Bronchial epithelial cell (primary cell): ENCODE results near the gene EXOC6. TPM values are rescaled to one million over a fixed set of nuclear protein-coding genes. Genes with fewer than 3 reads are reported as not detected.

Experiments
- DNase-seq: peaks from one replicate; pipeline ENCODE4 v3.0.0-alpha.2; 2010; ENCODE audit warnings: low read depth
- FAIRE-seq: peaks from 2 replicates; lab custom pipeline; 2011; peaks lifted over from hg19 to GRCh38; lab: Jason Lieb, UNC
- H3K27me3 ChIP-seq: 2 replicates; pipeline ENCODE4 v1.5.1; 2011; ENCODE audit warnings: low read length; ENCODE audit not compliant: control insufficient read depth, insufficient read depth
- H3K36me3 ChIP-seq: 2 replicates; pipeline ENCODE4 v1.5.1; 2011; ENCODE audit warnings: low read length; ENCODE audit not compliant: control insufficient read depth, insufficient read depth
- H3K4me3 ChIP-seq: 2 replicates; pipeline ENCODE4 v1.5.1; 2011; ENCODE audit warnings: mild to moderate bottlenecking, low read depth, low read length, control low read depth
- CTCF ChIP-seq: IDR thresholded peaks from 2 replicates; pipeline ENCODE4 v1.5.1; 2011; ENCODE audit warnings: mild to moderate bottlenecking, moderate library complexity, low read length, control low read depth, inconsistent platforms; ENCODE audit not compliant: insufficient read depth, severe bottlenecking
- total RNA-seq: library from RNA; depleted of rRNA; stranded (reverse); fragments of >200 nt; gene quantifications from 2 replicates; pipeline ENCODE4 v1.2.1, GENCODE V29; 2014

EXOC6 gene
- total RNA-seq, result 9.3 and 12.4 TPM in 2 replicates

GRCh38 chr10:92848441-92849233 is at the start of gene EXOC6:
Gene EXOC6, plus strand, starts transcription at chr10:92848520. Its CDS starts 14 bp downstream, at chr10:92848534.
- FAIRE-seq (no peak), DNase-seq (peak; percentile 50)
- Histone ChIP-seq H3K27me3 (no peaks in the 10 kb centered on the region), H3K4me3 (peak within 1 kb of the TSS; percentile 70), H3K36me3 (no peaks in the 10 kb centered on the region)
- no peak for TF ChIP-seq CTCF

- TF ChIP-seq CTCF, result no peak
- FAIRE-seq, result no peak
Observed at GRCh38 chr10:92799568-92799967, 48.8 kb upstream of the EXOC6 start.

GRCh38 chr10:92800134-92800733 is 48.1 kb upstream of the EXOC6 start:
- no peak for DNase-seq
- FAIRE-seq, result no peak
- Histone ChIP-seq H3K27me3 (no peaks in the 10 kb centered on the region), H3K36me3 (no peaks in the 10 kb centered on the region), H3K4me3 (no peak overlapping the region)
- TF ChIP-seq CTCF, result no peak

More at GRCh38 chr10:92799568-92799967, 48.8 kb upstream of the EXOC6 start:
- Histone ChIP-seq H3K4me3 (no peak overlapping the region), H3K27me3 (no peaks in the 10 kb centered on the region), H3K36me3 (no peaks in the 10 kb centered on the region)
- DNase-seq, result peak; percentile 56

- Histone ChIP-seq H3K4me3 (no peak overlapping the region), H3K36me3 (no peaks in the 10 kb centered on the region), H3K27me3 (no peaks in the 10 kb centered on the region)
- DNase-seq, result no peak
- TF ChIP-seq CTCF, result no peak
- FAIRE-seq, result no peak
Observed at GRCh38 chr10:92801978-92802872, 46.1 kb upstream of the EXOC6 start.

GRCh38 chr10:92809840-92810239 is 38.5 kb upstream of the EXOC6 start:
- no peak for DNase-seq
- Histone ChIP-seq H3K36me3 (no peaks in the 10 kb centered on the region), H3K27me3 (no peaks in the 10 kb centered on the region), H3K4me3 (no peak overlapping the region)
- TF ChIP-seq CTCF, result no peak
- FAIRE-seq, result no peak
